IPS-18c (cell line): ENCODE data around the gene CACNA2D3.
A peak's percentile ranks its signal among the peaks of the same experiment; 100 is the strongest.
"Not testable (repeated sequence)": the region's sequence is repeated elsewhere in the genome, so short reads cannot be mapped to it uniquely, and the experiment has no call there.

Experiments used
- H3K4me3 ChIP-seq: 2 replicates; pipeline ENCODE4 v1.7.0; 2013; ENCODE audit warnings: low read depth, mild to moderate bottlenecking, low read length, moderate library complexity; ENCODE audit not compliant: insufficient read depth
- H3K9me3 ChIP-seq: one replicate; pipeline ENCODE4 v1.6.1; 2013; ENCODE audit warnings: mild to moderate bottlenecking, low read length, moderate library complexity; ENCODE audit not compliant: control insufficient read depth, insufficient read depth

The CACNA2D3 gene

GRCh38 chr3:54600441-54601204 lies 478.3 kb downstream of the CACNA2D3 start:
- Histone ChIP-seq H3K9me3 (no peaks in the 10 kb centered on the region), H3K4me3 (no peak overlapping the region)

- Histone ChIP-seq H3K9me3 (peaks cover 2% of the 10 kb centered on the region), H3K4me3 (no peak overlapping the region)
Measured at GRCh38 chr3:54604495-54604894, 482.1 kb downstream of the CACNA2D3 start.

GRCh38 chr3:54608041-54608440 lies 485.7 kb downstream of the CACNA2D3 start:
- Histone ChIP-seq H3K4me3 (no peak overlapping the region), H3K9me3 (peaks cover 2% of the 10 kb centered on the region)

- Histone ChIP-seq H3K9me3 (peaks cover 2% of the 10 kb centered on the region), H3K4me3 (no peak overlapping the region)
Measured at GRCh38 chr3:54619053-54619452, 496.7 kb downstream of the CACNA2D3 start.

GRCh38 chr3:54619531-54619930 lies 497.2 kb downstream of the CACNA2D3 start:
- Histone ChIP-seq H3K9me3 (peaks cover 2% of the 10 kb centered on the region), H3K4me3 (no peak overlapping the region)

GRCh38 chr3:54621184-54621583 lies 498.8 kb downstream of the CACNA2D3 start:
- Histone ChIP-seq H3K9me3 (no peaks in the 10 kb centered on the region), H3K4me3 (no peak overlapping the region)

- Histone ChIP-seq H3K9me3 (no peaks in the 10 kb centered on the region), H3K4me3 (no peak overlapping the region)
Measured at GRCh38 chr3:54622678-54623077, 500.3 kb downstream of the CACNA2D3 start.

- no peak overlapping the region for H3K4me3 ChIP-seq
- no peaks in the 10 kb centered on the region for H3K9me3 ChIP-seq
Measured at GRCh38 chr3:54625805-54626787, 503.7 kb downstream of the CACNA2D3 start.

GRCh38 chr3:54628888-54629441 lies 506.6 kb downstream of the CACNA2D3 start:
- Histone ChIP-seq H3K9me3 (no peaks in the 10 kb centered on the region), H3K4me3 (no peak overlapping the region)

GRCh38 chr3:54630101-54630623 lies 507.8 kb downstream of the CACNA2D3 start:
- H3K9me3 ChIP-seq: no peaks in the 10 kb centered on the region
- no peak overlapping the region for H3K4me3 ChIP-seq

- not testable (repeated sequence) for H3K4me3 ChIP-seq, H3K9me3 ChIP-seq
Measured at GRCh38 chr3:54631001-54631400, 508.6 kb downstream of the CACNA2D3 start.

GRCh38 chr3:54631516-54632325 lies 509.4 kb downstream of the CACNA2D3 start:
- Histone ChIP-seq H3K4me3 (no peak overlapping the region), H3K9me3 (no peaks in the 10 kb centered on the region)

GRCh38 chr3:54632326-54632665 lies 509.9 kb downstream of the CACNA2D3 start:
- no peaks in the 10 kb centered on the region for H3K9me3 ChIP-seq
- H3K4me3 ChIP-seq: no peak overlapping the region

GRCh38 chr3:54632834-54633233 lies 510.5 kb downstream of the CACNA2D3 start:
- H3K4me3 ChIP-seq: no peak overlapping the region

GRCh38 chr3:54633444-54634121 lies 511.2 kb downstream of the CACNA2D3 start:
- Histone ChIP-seq H3K4me3 (no peak overlapping the region; the same call in 1 of the 2 replicates), H3K9me3 (no peaks in the 10 kb centered on the region)

More at GRCh38 chr3:54632834-54633233, 510.5 kb downstream of the CACNA2D3 start:
- H3K9me3 ChIP-seq: no peaks in the 10 kb centered on the region

GRCh38 chr3:54634122-54634469 lies 511.7 kb downstream of the CACNA2D3 start:
- Histone ChIP-seq H3K9me3 (no peaks in the 10 kb centered on the region), H3K4me3 (peak overlapping the region; percentile 4; the same call in 1 of the 2 replicates)
